Activated T-helper 2 cell treated with anti-CD3 and anti-CD28 coated beads, Interferon-gamma antibody, Interleukin-2, Interleukin-4, amounts not matched to agents 10 μg/mL and 5 μg/mL and 100 μg/mL, durations not matched to agents 14 hours and 24 hours and 36 hours (primary cell): ENCODE results near the gene PSPH. TPM values are rescaled to one million over a fixed set of nuclear protein-coding genes. Genes with fewer than 3 reads are reported as not detected.
"Not testable (repeated sequence)": the region's sequence is repeated elsewhere in the genome, so short reads cannot be mapped to it uniquely, and the experiment has no call there.

Experiments used
- DNase-seq: peaks from one replicate; pipeline ENCODE4 v3.0.0; 2021; ENCODE audit warnings: low spot score
- H3K27ac Mint-ChIP-seq: one replicate; pipeline ENCODE4 v1.8.0; 2021; ENCODE audit warnings: mixed read lengths
- H3K27me3 Mint-ChIP-seq: one replicate; pipeline ENCODE4 v1.8.0; 2021; ENCODE audit warnings: low read depth, mixed read lengths
- H3K36me3 Mint-ChIP-seq: one replicate; pipeline ENCODE4 v1.8.0; 2021; ENCODE audit warnings: low read depth, mixed read lengths
- H3K4me1 Mint-ChIP-seq: one replicate; pipeline ENCODE4 v1.8.0; 2021; ENCODE audit warnings: low read depth, mixed read lengths
- H3K4me3 Mint-ChIP-seq: one replicate; pipeline ENCODE4 v1.8.0; 2021; ENCODE audit warnings: low read depth, mild to moderate bottlenecking, moderate library complexity, mixed read lengths
- H3K9me3 Mint-ChIP-seq: one replicate; pipeline ENCODE4 v1.8.0; 2021; ENCODE audit warnings: mixed read lengths
- intact Hi-C: fragments of 100-400 bp; cut with micrococcal nuclease; formaldehyde crosslinking; loops from one replicate; pipeline ENCODE4 v1.15.1; 2023
- total RNA-seq: library from RNA; stranded (reverse); gene quantifications from 2 replicates; pipeline ENCODE4 v1.2.3, GENCODE V29; 2022

The PSPH gene
- total RNA-seq, 1 donor from 2014 or later, result 20.8 TPM

- Mint-ChIP-seq H3K27me3 (no peaks in the 10 kb centered on the region), H3K36me3 (peaks cover 20% of the 10 kb centered on the region), H3K9me3 (no peaks in the 10 kb centered on the region), H3K4me1 (peaks cover 2% of the 10 kb centered on the region), H3K27ac (no peak overlapping the region), H3K4me3 (no peak overlapping the region)
- intact Hi-C loops, result no loop called here
- DNase-seq, result no peak
Measured at GRCh38 chr7:56023500-56023899, 27.7 kb downstream of the PSPH start.

GRCh38 chr7:56019501-56019900 is 31.7 kb downstream of the PSPH start:
- H3K27me3 Mint-ChIP-seq, result no peaks in the 10 kb centered on the region
- H3K36me3 Mint-ChIP-seq, result peaks cover 14% of the 10 kb centered on the region
- H3K4me3 Mint-ChIP-seq, result no peak overlapping the region
- intact Hi-C loops, result no loop called here
- no peaks in the 10 kb centered on the region for H3K4me1 Mint-ChIP-seq
- no peak for DNase-seq
- no peak overlapping the region for H3K27ac Mint-ChIP-seq
- no peaks in the 10 kb centered on the region for H3K9me3 Mint-ChIP-seq

GRCh38 chr7:56017015-56017414 is 34.2 kb downstream of the PSPH start:
- DNase-seq, H3K27ac Mint-ChIP-seq, H3K4me1 Mint-ChIP-seq, H3K9me3 Mint-ChIP-seq, intact Hi-C loops, H3K4me3 Mint-ChIP-seq, H3K27me3 Mint-ChIP-seq: not testable (repeated sequence)
- peaks cover 20% of the 10 kb centered on the region for H3K36me3 Mint-ChIP-seq

- no peaks in the 10 kb centered on the region for H3K27me3 Mint-ChIP-seq
- no peaks in the 10 kb centered on the region for H3K9me3 Mint-ChIP-seq
- H3K36me3 Mint-ChIP-seq, result peaks cover 16% of the 10 kb centered on the region
- intact Hi-C loops, result no loop called here
- no peak for DNase-seq
- no peak overlapping the region for H3K4me3 Mint-ChIP-seq
- H3K27ac Mint-ChIP-seq, result no peak overlapping the region
- H3K4me1 Mint-ChIP-seq, result peaks cover 2% of the 10 kb centered on the region
Measured at GRCh38 chr7:56009695-56010094, 41.5 kb downstream of the PSPH start.

- H3K9me3 Mint-ChIP-seq, result no peaks in the 10 kb centered on the region
- DNase-seq, result no peak
- intact Hi-C loops, result no loop called here
- no peak overlapping the region for H3K27ac Mint-ChIP-seq
- no peaks in the 10 kb centered on the region for H3K27me3 Mint-ChIP-seq
- H3K36me3 Mint-ChIP-seq, result peaks cover 9% of the 10 kb centered on the region
- H3K4me1 Mint-ChIP-seq, result peaks cover 2% of the 10 kb centered on the region
- no peak overlapping the region for H3K4me3 Mint-ChIP-seq
Measured at GRCh38 chr7:56007891-56008290, 43.4 kb downstream of the PSPH start.

GRCh38 chr7:56007167-56007652 is 44.0 kb downstream of the PSPH start:
- Mint-ChIP-seq H3K9me3 (no peaks in the 10 kb centered on the region), H3K4me3 (no peak overlapping the region), H3K27ac (no peak overlapping the region), H3K4me1 (peaks cover 2% of the 10 kb centered on the region), H3K27me3 (no peaks in the 10 kb centered on the region), H3K36me3 (peaks cover 9% of the 10 kb centered on the region)
- no peak for DNase-seq
- intact Hi-C loops, result no loop called here

DNA sequence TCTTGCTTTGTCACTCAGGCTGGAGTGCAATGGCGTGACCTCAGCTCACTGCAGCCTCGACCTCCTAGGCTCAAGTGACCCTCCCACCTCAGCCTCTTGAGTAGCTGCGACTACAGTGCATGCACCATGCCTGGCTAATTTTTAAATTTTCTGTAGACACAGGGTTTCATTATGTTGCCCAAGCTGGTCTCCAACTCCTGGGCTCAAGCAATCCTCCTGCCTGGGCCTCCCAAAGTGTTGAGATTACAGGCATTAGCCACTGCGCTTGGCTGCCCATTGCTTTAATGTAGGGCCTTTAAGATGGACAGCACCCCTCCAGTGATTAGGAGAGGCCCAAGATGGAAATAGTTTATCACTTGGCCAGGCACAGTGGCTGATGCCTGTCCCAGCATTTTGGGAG is 47.5 kb downstream of the PSPH start:
- Mint-ChIP-seq H3K36me3 (peaks cover 13% of the 10 kb centered on the region), H3K9me3 (no peaks in the 10 kb centered on the region), H3K4me1 (peaks cover 16% of the 10 kb centered on the region), H3K4me3 (no peak overlapping the region), H3K27ac (no peak overlapping the region), H3K27me3 (no peaks in the 10 kb centered on the region)
- intact Hi-C loops, result loop anchor here (1.0 kb wide), 1 partner anchor 71 kb away; no protein-coding TSS in a partner anchor
- DNase-seq, result no peak

DNA sequence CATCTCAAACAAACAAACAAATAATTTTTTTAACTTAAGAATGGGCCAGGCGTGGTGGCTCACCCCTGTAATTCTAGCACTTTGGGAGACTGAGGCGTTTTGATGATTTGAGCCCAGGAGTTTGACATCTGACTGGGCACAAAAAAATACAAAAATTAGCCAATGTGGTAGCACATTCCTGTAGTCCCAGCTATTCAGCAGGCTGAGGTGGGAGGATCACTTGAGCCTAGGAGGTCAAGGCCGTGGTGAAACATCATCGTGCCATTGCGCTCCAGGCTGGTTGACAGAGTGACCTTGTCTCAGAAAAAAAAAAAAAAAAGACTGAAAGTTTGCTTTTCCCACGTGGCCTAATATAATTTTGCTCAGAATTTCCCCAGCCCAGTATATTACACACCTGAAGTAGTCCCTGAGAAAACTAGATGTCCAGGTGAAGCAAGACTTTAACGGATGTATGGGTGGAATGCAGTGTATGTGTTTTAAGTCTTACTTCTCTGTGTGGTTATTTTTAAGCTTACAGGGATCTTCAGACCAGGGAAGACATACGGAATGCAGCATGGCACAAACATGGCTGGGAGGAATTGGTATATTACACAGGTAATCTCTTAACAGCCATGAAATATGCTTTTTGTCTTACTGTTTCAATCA is 54.3 kb downstream of the PSPH start:
- H3K27ac Mint-ChIP-seq, result no peak overlapping the region
- H3K27me3 Mint-ChIP-seq, result no peaks in the 10 kb centered on the region
- H3K4me1 Mint-ChIP-seq, result peaks cover 19% of the 10 kb centered on the region
- peaks cover 36% of the 10 kb centered on the region for H3K36me3 Mint-ChIP-seq
- H3K9me3 Mint-ChIP-seq, result no peaks in the 10 kb centered on the region
- H3K4me3 Mint-ChIP-seq, result no peak overlapping the region
- intact Hi-C loops, result no loop called here
- DNase-seq, result no peak

DNA sequence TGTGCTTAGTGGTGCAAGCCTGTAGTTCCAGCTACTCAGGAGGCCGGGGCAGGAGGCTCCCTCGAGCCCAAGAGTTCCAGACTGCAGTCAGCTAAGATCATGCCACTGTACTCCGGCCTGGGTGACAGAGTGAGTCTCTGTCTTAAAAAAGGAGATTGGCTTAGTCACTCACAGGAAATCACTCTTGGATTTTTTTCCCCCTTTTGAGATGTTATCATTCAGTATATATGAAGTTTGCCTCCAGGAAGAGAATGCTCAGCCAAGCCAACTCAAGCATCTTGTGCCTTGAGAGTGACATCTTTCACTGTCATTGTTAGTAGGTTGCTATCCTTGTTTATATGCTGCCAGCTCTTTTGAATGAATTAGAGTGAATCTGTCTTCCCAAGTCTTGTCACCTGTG is 58.9 kb downstream of the PSPH start:
- H3K4me3 Mint-ChIP-seq, result no peak overlapping the region
- intact Hi-C loops, result no loop called here
- DNase-seq, result no peak
- peaks cover 41% of the 10 kb centered on the region for H3K36me3 Mint-ChIP-seq
- no peaks in the 10 kb centered on the region for H3K27me3 Mint-ChIP-seq
- H3K9me3 Mint-ChIP-seq, result no peaks in the 10 kb centered on the region
- H3K4me1 Mint-ChIP-seq, result peaks cover 4% of the 10 kb centered on the region
- H3K27ac Mint-ChIP-seq, result no peak overlapping the region

DNA sequence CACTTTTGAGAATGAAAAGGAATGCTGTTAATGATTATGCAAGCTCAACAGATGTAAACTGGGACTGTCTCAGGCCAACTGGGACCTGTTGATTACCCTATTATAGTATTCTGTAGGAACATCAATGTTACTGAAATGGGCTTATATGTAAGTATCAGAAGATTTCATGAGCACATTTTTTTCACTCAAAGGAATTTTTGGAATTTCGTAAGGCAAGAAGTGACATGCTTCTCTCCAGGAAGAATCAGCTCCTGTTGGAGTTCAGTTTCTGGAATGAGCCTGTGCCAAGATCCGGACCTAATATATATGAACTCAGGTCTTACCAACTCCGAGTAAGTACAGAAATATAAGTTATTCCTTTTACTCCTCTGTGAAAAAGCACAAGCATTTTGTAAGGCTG is 67.7 kb downstream of the PSPH start:
- Mint-ChIP-seq H3K4me3 (no peak overlapping the region), H3K9me3 (no peaks in the 10 kb centered on the region), H3K27ac (no peak overlapping the region), H3K4me1 (no peaks in the 10 kb centered on the region), H3K27me3 (no peaks in the 10 kb centered on the region), H3K36me3 (peaks cover 49% of the 10 kb centered on the region)
- intact Hi-C loops, result no loop called here
- DNase-seq, result no peak

DNA sequence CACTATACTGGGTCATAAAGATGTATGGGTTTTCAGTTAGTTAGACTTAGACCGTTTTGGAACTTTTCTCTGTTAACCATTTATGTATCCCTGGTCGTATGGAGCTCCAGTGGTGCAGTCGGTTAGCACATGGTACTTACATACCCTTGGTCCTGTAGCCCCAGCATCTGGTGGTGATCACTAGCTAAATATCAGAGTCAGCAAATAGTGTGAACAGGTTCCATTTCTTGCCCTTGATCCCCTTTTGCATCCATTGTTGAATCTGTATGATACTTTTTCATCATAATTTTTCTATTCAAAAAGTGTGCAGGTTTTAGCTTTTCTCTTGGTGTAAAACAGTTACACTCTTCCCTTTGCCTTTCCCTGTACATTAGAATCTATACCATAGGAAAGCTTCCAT is 71.0 kb downstream of the PSPH start:
- Mint-ChIP-seq H3K27ac (no peak overlapping the region), H3K36me3 (peaks cover 47% of the 10 kb centered on the region), H3K4me3 (no peak overlapping the region), H3K27me3 (no peaks in the 10 kb centered on the region), H3K4me1 (no peaks in the 10 kb centered on the region), H3K9me3 (no peaks in the 10 kb centered on the region)
- DNase-seq, result no peak
- intact Hi-C loops, result no loop called here

- intact Hi-C loops, result no loop called here
- DNase-seq, result no peak
- no peak overlapping the region for H3K27ac Mint-ChIP-seq
- no peaks in the 10 kb centered on the region for H3K27me3 Mint-ChIP-seq
- H3K4me1 Mint-ChIP-seq, result no peaks in the 10 kb centered on the region
- no peaks in the 10 kb centered on the region for H3K9me3 Mint-ChIP-seq
- H3K4me3 Mint-ChIP-seq, result no peak overlapping the region
- H3K36me3 Mint-ChIP-seq, result peaks cover 37% of the 10 kb centered on the region
Measured at GRCh38 chr7:55977831-55978230, 73.4 kb downstream of the PSPH start.

GRCh38 chr7:55975988-55976633 is 75.1 kb downstream of the PSPH start:
- peaks cover 34% of the 10 kb centered on the region for H3K36me3 Mint-ChIP-seq
- H3K4me1 Mint-ChIP-seq, result no peaks in the 10 kb centered on the region
- no peak for DNase-seq
- H3K9me3 Mint-ChIP-seq, result no peaks in the 10 kb centered on the region
- H3K27me3 Mint-ChIP-seq, result no peaks in the 10 kb centered on the region
- intact Hi-C loops, result no loop called here
- H3K27ac Mint-ChIP-seq, result no peak overlapping the region
- no peak overlapping the region for H3K4me3 Mint-ChIP-seq
